Karpas-422 (cell line): ENCODE results near the gene TXLNA. TPM values are rescaled to one million over a fixed set of nuclear protein-coding genes. Genes with fewer than 3 reads are reported as not detected.

Experiments
- DNase-seq: peaks from one replicate; pipeline ENCODE4 v3.0.0-alpha.2; 2015
- H2AFZ ChIP-seq: fragments of 200-600 bp; sonication (generic); 2 replicates; pipeline ENCODE4 v1.6.1; 2014; ENCODE audit warnings: antibody characterized with exemption, low read length, mixed read lengths
- H3K27ac ChIP-seq: fragments of 200-600 bp; sonication (generic); 2 replicates; pipeline ENCODE4 v1.5.1; 2014; ENCODE audit warnings: mild to moderate bottlenecking, low read length, moderate library complexity
- H3K27me3 ChIP-seq: fragments of 200-600 bp; sonication (generic); 2 replicates; pipeline ENCODE4 v1.6.1; 2014; ENCODE audit warnings: low read length, mixed read lengths
- H3K36me3 ChIP-seq: fragments of 200-600 bp; sonication (generic); 2 replicates; pipeline ENCODE4 v1.6.1; 2014; ENCODE audit warnings: low read length, mixed read lengths; ENCODE audit not compliant: insufficient read depth
- H3K4me1 ChIP-seq: fragments of 200-600 bp; sonication (generic); 2 replicates; pipeline ENCODE4 v1.6.1; 2014; ENCODE audit warnings: mild to moderate bottlenecking, low read length, mixed read lengths
- H3K4me2 ChIP-seq: fragments of 200-600 bp; sonication (generic); 2 replicates; pipeline ENCODE4 v1.6.1; 2014; ENCODE audit warnings: low read length, low read depth, mild to moderate bottlenecking; ENCODE audit not compliant: poor library complexity, severe bottlenecking
- H3K4me3 ChIP-seq: fragments of 200-600 bp; sonication (generic); 2 replicates; pipeline ENCODE4 v1.5.1; 2014; ENCODE audit warnings: mild to moderate bottlenecking, antibody characterized with exemption, low read length, mixed read lengths
- H3K79me2 ChIP-seq: fragments of 200-600 bp; sonication (generic); 2 replicates; pipeline ENCODE4 v1.6.1; 2014; ENCODE audit warnings: mild to moderate bottlenecking, low read length, mixed read lengths
- H3K9ac ChIP-seq: fragments of 200-600 bp; sonication (generic); 2 replicates; pipeline ENCODE4 v1.6.0; 2014; ENCODE audit warnings: low read length
- H3K9me2 ChIP-seq: fragments of 200-600 bp; sonication (generic), shearing (Covaris generic); replicated peaks from 2 replicates; pipeline ENCODE4 v1.6.0; 2014; ENCODE audit warnings: mild to moderate bottlenecking, low read length, moderate library complexity; ENCODE audit not compliant: insufficient read depth
- H3K9me3 ChIP-seq: fragments of 300-700, 200-600 bp; sonication (generic); 2 replicates; pipeline ENCODE4 v1.6.1; 2014; ENCODE audit warnings: low read length, mixed read lengths
- H4K20me1 ChIP-seq: fragments of 200-600 bp; sonication (generic); 2 replicates; pipeline ENCODE4 v1.6.1; 2014; ENCODE audit warnings: mild to moderate bottlenecking, antibody characterized with exemption, low read length, low read depth; ENCODE audit not compliant: insufficient read depth
- total RNA-seq: library from RNA; depleted of rRNA; stranded (reverse); fragments of >200 nt; shearing (Covaris generic); gene quantifications from 2 replicates; pipeline ENCODE4 v1.2.3, GENCODE V29; 2014; ENCODE audit warnings: low replicate concordance

The TXLNA gene
- total RNA-seq, 1 experiment from 2014 or later = 33.5 TPM

DNA sequence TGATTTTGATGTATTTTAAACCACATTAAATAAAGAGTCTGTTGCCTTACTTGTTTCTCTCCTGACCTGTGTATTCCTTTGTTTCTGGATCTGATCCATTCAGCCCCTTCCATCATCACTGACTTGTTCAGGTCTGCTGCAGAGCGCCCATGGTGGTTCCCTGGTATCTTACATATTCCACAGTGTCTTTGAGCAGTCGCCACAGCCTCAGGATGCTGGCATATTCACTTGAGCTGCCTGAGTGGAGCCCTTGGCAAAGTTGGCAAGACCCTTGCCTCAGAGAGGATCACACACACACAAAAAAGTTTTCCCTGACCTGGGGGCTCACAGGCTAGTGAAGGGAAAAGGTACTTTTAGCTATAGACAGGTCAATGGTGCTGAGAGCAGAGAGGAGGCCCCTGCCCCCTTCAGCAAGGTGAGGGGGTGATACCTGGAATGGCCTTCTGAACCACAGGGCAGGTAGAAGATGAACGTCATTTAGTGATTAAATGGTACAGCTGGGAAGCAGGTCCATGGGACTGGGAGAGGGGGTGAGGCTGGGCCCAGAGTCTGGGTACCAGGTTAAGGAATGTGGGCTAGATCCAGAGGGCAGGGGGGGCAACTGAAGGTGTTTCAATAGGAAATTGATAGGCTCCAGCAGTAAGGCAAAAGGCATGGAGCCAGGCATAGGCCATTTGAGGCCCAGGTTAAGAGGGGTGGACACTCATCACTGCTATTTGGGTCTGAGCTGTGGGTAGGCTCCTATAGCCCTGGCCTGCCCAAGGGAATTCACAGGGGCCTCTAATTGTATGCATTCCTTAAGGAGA, 19.0 kb downstream of the TXLNA start:
- no peaks in the 10 kb centered on the region for H3K9me3 ChIP-seq
- H3K4me3 ChIP-seq = no peak overlapping the region
- H2AFZ ChIP-seq = no peak overlapping the region
- no peaks in the 10 kb centered on the region for H3K36me3 ChIP-seq
- peak overlapping the region; percentile 87 for H3K4me2 ChIP-seq
- H3K4me1 ChIP-seq = peaks cover 43% of the 10 kb centered on the region
- no peaks in the 10 kb centered on the region for H3K9me2 ChIP-seq
- peak overlapping the region; percentile 81; the same call in 1 of the 2 replicates for H3K9ac ChIP-seq
- DNase-seq = no peak
- 0 out of 2 replicates have a peak overlapping the region, but pooled peaks have one; percentile 70 for H3K27ac ChIP-seq
- no peaks in the 10 kb centered on the region for H3K27me3 ChIP-seq
- peaks cover 10% of the 10 kb centered on the region; the same call in 1 of the 2 replicates for H3K79me2 ChIP-seq
- H4K20me1 ChIP-seq = no peaks in the 10 kb centered on the region

DNA sequence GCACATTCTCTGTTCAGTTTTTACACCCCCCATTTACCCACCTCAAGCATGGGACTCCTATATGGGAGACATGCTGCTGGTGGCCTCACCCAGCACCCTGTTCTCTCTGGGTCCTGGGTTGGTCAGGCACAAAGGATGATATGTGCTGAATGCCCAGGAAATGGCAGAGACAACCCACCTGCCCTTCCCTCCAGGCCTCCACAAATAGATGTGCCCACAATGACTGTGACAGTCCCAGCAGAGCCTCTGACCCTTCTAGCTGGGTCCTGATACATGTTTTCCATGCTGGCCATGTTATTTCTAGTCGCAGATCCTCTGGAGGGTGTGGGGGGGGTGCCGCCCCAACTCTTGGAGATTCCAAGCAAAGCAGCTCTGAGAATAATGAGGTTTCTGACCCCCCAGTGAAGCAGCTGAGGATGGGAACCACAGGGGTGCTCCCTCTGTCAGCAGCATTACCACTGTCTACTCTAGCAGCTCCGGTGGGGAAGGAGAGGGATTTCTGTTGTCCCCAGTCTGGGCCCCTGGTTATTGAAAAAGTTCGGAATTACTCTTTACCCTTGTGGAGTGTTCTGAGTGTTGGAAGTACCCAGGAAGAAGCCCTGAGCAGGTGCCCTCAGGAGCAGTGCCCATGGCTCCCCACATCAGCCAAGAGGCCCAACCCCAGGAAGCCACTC, 19.7 kb downstream of the TXLNA start:
- Histone ChIP-seq H3K27ac (peak overlapping the region; percentile 70), H3K9me2 (no peaks in the 10 kb centered on the region), H3K9me3 (no peaks in the 10 kb centered on the region), H3K4me1 (peaks cover 43% of the 10 kb centered on the region), H3K4me3 (peak overlapping the region; percentile 76; the same call in 1 of the 2 replicates), H4K20me1 (no peaks in the 10 kb centered on the region), H3K4me2 (peak overlapping the region; percentile 87), H3K27me3 (no peaks in the 10 kb centered on the region), H2AFZ (no peak overlapping the region), H3K79me2 (peaks cover 10% of the 10 kb centered on the region; the same call in 1 of the 2 replicates), H3K9ac (peak overlapping the region; percentile 81), H3K36me3 (no peaks in the 10 kb centered on the region)
- no peak for DNase-seq

DNA sequence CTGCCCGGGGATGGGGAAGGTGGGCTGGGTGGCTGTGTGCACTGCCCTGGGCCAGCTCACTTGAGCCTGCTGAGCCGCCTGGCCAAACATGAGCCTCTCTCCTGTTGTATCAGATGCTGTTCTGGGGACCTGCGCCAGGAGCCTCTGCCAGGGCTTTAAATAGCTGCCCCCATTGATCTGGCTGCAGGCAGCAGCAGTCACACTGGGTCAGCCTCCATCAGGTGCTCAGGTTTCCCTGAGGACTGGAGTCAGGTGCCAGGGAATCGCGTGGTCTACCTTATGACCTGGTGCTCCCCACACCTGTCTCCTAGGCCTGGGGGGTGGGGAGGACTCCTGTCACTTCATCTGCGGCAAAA, 20.2 kb downstream of the TXLNA start:
- H3K79me2 ChIP-seq = peaks cover 10% of the 10 kb centered on the region; the same call in 1 of the 2 replicates
- peaks cover 43% of the 10 kb centered on the region for H3K4me1 ChIP-seq
- no peaks in the 10 kb centered on the region for H4K20me1 ChIP-seq
- peak overlapping the region; percentile 87 for H3K4me2 ChIP-seq
- no peaks in the 10 kb centered on the region for H3K9me2 ChIP-seq
- H3K9ac ChIP-seq = peak overlapping the region; percentile 81
- H3K9me3 ChIP-seq = no peaks in the 10 kb centered on the region
- no peaks in the 10 kb centered on the region for H3K27me3 ChIP-seq
- H3K36me3 ChIP-seq = no peaks in the 10 kb centered on the region
- H2AFZ ChIP-seq = no peak overlapping the region
- no peak for DNase-seq
- peak overlapping the region; percentile 70 for H3K27ac ChIP-seq
- H3K4me3 ChIP-seq = peak overlapping the region; percentile 76; the same call in 1 of the 2 replicates

DNA sequence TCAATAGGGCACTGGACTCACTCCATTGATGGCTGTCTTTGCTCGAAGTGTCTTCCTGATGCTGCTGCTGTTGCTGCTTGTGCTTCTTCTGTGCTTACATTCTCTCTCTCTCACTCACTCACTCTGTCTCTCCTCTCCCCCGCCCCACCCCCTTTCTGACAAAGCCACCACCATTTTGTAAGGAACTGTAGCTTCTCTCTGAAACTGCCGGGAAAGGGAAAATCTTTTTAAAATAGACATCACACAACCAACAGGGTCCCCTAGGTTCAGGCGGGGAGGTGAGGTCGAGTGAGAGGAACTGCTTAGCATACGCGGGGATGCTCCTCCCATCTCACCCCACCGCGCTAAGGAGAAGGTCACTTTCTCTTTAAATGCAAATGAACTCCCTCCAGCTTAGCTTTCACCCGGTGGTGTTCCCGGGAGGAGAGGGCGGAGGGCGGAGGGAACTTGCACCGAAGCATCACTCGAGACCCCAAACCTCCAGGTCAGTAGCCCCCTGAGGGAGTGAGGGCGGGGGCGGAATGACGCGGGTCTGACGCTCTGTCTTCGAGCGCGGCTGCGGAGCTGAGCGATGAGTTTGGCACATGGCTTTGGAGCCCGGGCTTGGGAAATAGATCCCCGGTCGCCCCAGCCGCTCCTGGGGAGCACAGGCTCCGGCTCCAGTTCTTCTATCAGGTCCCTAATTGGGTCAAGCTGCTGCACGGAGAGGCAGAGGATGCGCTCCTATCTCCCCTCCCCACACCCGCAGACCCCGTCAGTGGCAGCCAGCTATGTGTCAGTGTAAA, 20.9 kb downstream of the TXLNA start, which contains the start of gene CCDC28B:
TSS of gene CCDC28B (plus strand) at position 370 of the 785 bp plus-strand sequence. CDS start 1,341 bp downstream, outside the sequence.
- Histone ChIP-seq H3K4me1 (peaks cover 46% of the 10 kb centered on the region), H4K20me1 (no peaks in the 10 kb centered on the region), H3K79me2 (peaks cover 10% of the 10 kb centered on the region; the same call in 1 of the 2 replicates), H3K36me3 (no peaks in the 10 kb centered on the region), H3K27me3 (no peaks in the 10 kb centered on the region), H3K4me2 (peak within 1 kb of the TSS; percentile 87), H3K9ac (peak within 1 kb of the TSS; percentile 81), H2AFZ (peak within 1 kb of the TSS; percentile 85), H3K9me2 (no peaks in the 10 kb centered on the region), H3K9me3 (no peaks in the 10 kb centered on the region), H3K27ac (peak within 1 kb of the TSS; percentile 70), H3K4me3 (peak within 1 kb of the TSS; percentile 76)
- peak; percentile 82 for DNase-seq

DNA sequence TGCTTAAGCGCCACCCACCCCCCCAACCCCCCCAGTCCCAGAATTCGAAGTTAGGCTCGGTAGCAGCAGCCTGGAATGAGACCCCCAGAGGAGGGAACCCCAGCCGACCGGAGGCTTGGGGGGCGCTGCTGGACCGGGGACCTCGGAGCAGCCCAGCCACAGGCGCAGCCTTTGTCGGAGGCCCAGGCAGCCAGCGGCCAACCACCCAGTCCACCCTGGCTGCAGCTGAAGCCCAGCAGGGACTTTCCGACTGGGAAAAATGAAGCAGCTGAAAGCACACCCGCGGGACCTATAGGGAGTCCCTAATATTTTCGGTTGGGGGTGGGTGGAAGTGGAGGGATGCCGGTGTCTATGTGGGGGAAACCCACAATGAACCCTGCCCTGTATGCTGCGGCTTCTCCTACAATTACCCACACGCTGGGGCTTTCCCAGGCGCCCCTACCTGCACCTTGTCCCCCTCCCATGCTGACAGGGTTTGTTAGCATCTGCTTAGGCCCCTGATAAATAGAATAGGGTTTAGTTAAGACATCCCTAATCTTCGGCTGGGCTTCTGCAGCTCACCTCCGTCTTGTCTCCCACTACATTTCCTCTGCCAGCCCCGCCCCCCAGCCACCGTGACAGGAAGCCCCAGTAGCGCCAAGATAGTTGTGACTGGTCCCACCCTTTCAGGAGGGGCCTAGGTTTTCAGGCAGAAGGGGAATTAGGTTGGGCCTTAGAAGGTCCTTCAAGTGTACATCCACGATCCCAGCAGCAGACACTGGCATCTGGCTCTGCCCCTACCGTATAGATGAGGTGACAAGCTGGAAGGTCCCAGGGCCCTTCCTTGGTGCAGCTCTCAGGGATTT, 21.8 kb downstream of the TXLNA start:
- Histone ChIP-seq H2AFZ (peak overlapping the region; percentile 48; the same call in 1 of the 2 replicates), H3K9me2 (no peaks in the 10 kb centered on the region), H3K27me3 (no peaks in the 10 kb centered on the region), H3K9ac (peak overlapping the region; percentile 81), H4K20me1 (0 out of 2 replicates have a peak, but pooled peaks cover under 1% of the 10 kb centered on the region), H3K79me2 (peaks cover 10% of the 10 kb centered on the region; the same call in 1 of the 2 replicates), H3K27ac (peak overlapping the region; percentile 70), H3K4me3 (peak overlapping the region; percentile 76), H3K9me3 (no peaks in the 10 kb centered on the region), H3K4me1 (peaks cover 51% of the 10 kb centered on the region), H3K4me2 (peak overlapping the region; percentile 87), H3K36me3 (no peaks in the 10 kb centered on the region)
- DNase-seq = peak; percentile 88

DNA sequence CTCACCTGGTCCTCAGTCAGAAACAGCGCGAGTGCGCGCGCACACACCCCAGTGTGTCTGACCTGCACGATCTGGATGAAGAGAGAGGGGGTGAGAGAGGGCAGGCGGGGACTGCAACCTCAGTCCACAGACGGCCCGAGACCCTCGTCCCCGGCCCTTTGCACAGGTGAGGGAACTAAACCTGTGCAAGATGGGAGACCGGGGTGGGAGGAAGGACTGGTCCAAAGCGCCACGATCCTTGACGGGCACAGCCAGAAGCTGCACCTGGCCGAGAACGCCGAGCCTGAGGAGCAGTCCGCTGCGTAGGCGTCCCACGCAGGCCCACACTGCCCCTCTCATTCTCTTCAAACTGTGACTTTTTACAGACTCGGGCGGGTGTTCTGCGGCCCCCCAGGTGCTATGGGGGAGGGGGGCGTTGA, 25.5 kb downstream of the TXLNA start:
- no peak overlapping the region for H2AFZ ChIP-seq
- peak overlapping the region; percentile 85; the same call in 1 of the 2 replicates for H3K9ac ChIP-seq
- no peak for DNase-seq
- no peak overlapping the region for H3K27ac ChIP-seq
- no peaks in the 10 kb centered on the region for H3K9me3 ChIP-seq
- H3K4me2 ChIP-seq = peak overlapping the region; percentile 95
- peaks cover 12% of the 10 kb centered on the region; the same call in 1 of the 2 replicates for H4K20me1 ChIP-seq
- H3K79me2 ChIP-seq = peaks cover 10% of the 10 kb centered on the region; the same call in 1 of the 2 replicates
- H3K36me3 ChIP-seq = no peaks in the 10 kb centered on the region
- no peaks in the 10 kb centered on the region for H3K9me2 ChIP-seq
- peaks cover 64% of the 10 kb centered on the region for H3K4me1 ChIP-seq
- no peaks in the 10 kb centered on the region for H3K27me3 ChIP-seq
- peak overlapping the region; percentile 84 for H3K4me3 ChIP-seq
